SK-N-SH (cell line): Measurements from ENCODE around the gene TBC1D1. TPM values are rescaled to one million over a fixed set of nuclear protein-coding genes. Genes with fewer than 3 reads are reported as not detected.
A peak's percentile ranks its signal among the peaks of the same experiment; 100 is the strongest.

Experiments used
- CTCF ChIA-PET: fragments of 300-600, 350-600 bp; formaldehyde crosslinking; extraction: SDS; loops from one replicate; lab custom pipeline; 2021; lab: Yijun Ruan, JAX
- POLR2A ChIA-PET: fragments of 350-600 bp; sonication (Branson Sonifier 250); formaldehyde crosslinking; extraction: SDS; loops from one replicate; lab custom pipeline; 2020; ENCODE audit warnings: antibody characterized with exemption, inconsistent platforms; lab: Yijun Ruan, JAX
- DNase-seq: peaks from one replicate; pipeline ENCODE4 v3.0.0; 2012
- H2AFZ ChIP-seq: fragments of 200-600 bp; sonication (generic); 2 replicates; pipeline ENCODE4 v1.8.1; 2016; ENCODE audit warnings: antibody characterized with exemption, mild to moderate bottlenecking, low read depth
- H3F3A ChIP-seq: fragments of 200-600 bp; sonication (generic); replicated peaks from 2 replicates; pipeline ENCODE3; 2016; ENCODE audit warnings: antibody characterized with exemption, mild to moderate bottlenecking; ENCODE audit not compliant: insufficient read depth
- H3K27ac ChIP-seq, 2 experiments: fragments of 200-500 bp in 1 of 2; fragments of 200-600 bp in 1 of 2; sonication (Bioruptor generic) in 1 of 2; sonication (generic), shearing (Covaris generic) in 1 of 2; 2 replicates each; pipeline versions ENCODE4 v1.5.1 to v1.6.1; 2014 to 2016; ENCODE audit warnings: low read depth in 2 of 2, inconsistent platforms in 1 of 2, low read length in 1 of 2, mild to moderate bottlenecking in 1 of 2, mixed read lengths in 1 of 2
- H3K27me3 ChIP-seq: fragments of 200-600 bp; sonication (generic), shearing (Covaris generic); 2 replicates; pipeline ENCODE4 v1.6.1; 2016; ENCODE audit warnings: mixed run types; ENCODE audit not compliant: insufficient read depth
- H3K36me3 ChIP-seq, 2 experiments: fragments of 200-500 bp in 1 of 2; fragments of 200-600 bp in 1 of 2; sonication (Bioruptor generic) in 1 of 2; sonication (generic) in 1 of 2; replicated peaks in 1 of 2; 2 replicates each; pipeline versions ENCODE3 to v1.5.1; 2014 to 2016; ENCODE audit warnings: low read length in 1 of 2, mild to moderate bottlenecking in 1 of 2; ENCODE audit not compliant: insufficient read depth in 2 of 2, control insufficient read depth in 1 of 2
- H3K4me1 ChIP-seq, 2 experiments: fragments of 200-500 bp in 1 of 2; fragments of 200-600 bp in 1 of 2; sonication (Bioruptor generic) in 1 of 2; sonication (generic), shearing (Covaris generic) in 1 of 2; 2 replicates each; pipeline versions ENCODE4 v1.5.1 to v1.6.1; 2014 to 2016; ENCODE audit warnings: low read depth in 1 of 2, low read length in 1 of 2, mixed run types in 1 of 2; ENCODE audit not compliant: insufficient read depth in 2 of 2, control insufficient read depth in 1 of 2
- H3K4me2 ChIP-seq: fragments of 200-600 bp; sonication (generic), shearing (Covaris generic); 2 replicates; pipeline ENCODE4 v1.6.1; 2017; ENCODE audit warnings: mixed run types
- H3K4me3 ChIP-seq, 2 experiments: fragments of 200-500 bp in 1 of 2; fragments of 200-600 bp in 1 of 2; sonication (Bioruptor generic) in 1 of 2; sonication (generic), shearing (Covaris generic) in 1 of 2; 2 replicates each; pipeline versions ENCODE4 v1.5.1 to v1.8.1; 2014 to 2016; ENCODE audit warnings: low read depth in 2 of 2, inconsistent platforms in 1 of 2, low read length in 1 of 2, mild to moderate bottlenecking in 1 of 2, mixed read lengths in 1 of 2, moderate library complexity in 1 of 2
- H3K79me2 ChIP-seq: fragments of 200-600 bp; sonication (generic); 2 replicates; pipeline ENCODE4 v1.8.1; 2017; ENCODE audit warnings: mild to moderate bottlenecking; ENCODE audit not compliant: insufficient read depth
- H3K9ac ChIP-seq: fragments of 200-600 bp; sonication (generic); 2 replicates; pipeline ENCODE4 v1.6.1; 2017; ENCODE audit warnings: mixed run types
- H3K9me2 ChIP-seq: fragments of 200-600 bp; sonication (generic); 2 replicates; pipeline ENCODE4 v1.6.1; 2017; ENCODE audit warnings: mixed run types
- H3K9me3 ChIP-seq: fragments of 200-600 bp; sonication (generic); 2 replicates; pipeline ENCODE4 v1.6.1; 2017; ENCODE audit warnings: mixed run types, mild to moderate bottlenecking, moderate library complexity
- H4K20me1 ChIP-seq: fragments of 200-600 bp; sonication (generic); 2 replicates; pipeline ENCODE4 v1.6.1; 2017; ENCODE audit warnings: mild to moderate bottlenecking, mixed run types; ENCODE audit not compliant: insufficient read depth
- CHD2 ChIP-seq: fragments of 150-350 bp; IDR thresholded peaks from 2 replicates; pipeline ENCODE4 v1.6.1; 2018; ENCODE audit warnings: low read length; ENCODE audit not compliant: partially characterized antibody
- EP300 ChIP-seq, 2 experiments: IDR thresholded peaks; 2 replicates each; pipeline versions ENCODE4 v1.4.0 to v1.6.1; 2012; ENCODE audit warnings: borderline replicate concordance in 1 of 2, low read depth in 1 of 2, low read length in 1 of 2
- EZH2phosphoT487 ChIP-seq: fragments of 200-600 bp; sonication (generic); IDR thresholded peaks from 2 replicates; pipeline ENCODE4 v1.6.1; 2017; ENCODE audit warnings: low read depth, mixed run types, mild to moderate bottlenecking, antibody characterized with exemption, moderate library complexity, borderline replicate concordance
- FOSL2 ChIP-seq: IDR thresholded peaks from 2 replicates; pipeline ENCODE4 v1.4.0; 2012; ENCODE audit warnings: low read depth, mild to moderate bottlenecking, moderate library complexity, borderline replicate concordance
- GABPA ChIP-seq: IDR thresholded peaks from 2 replicates; pipeline ENCODE4 v1.4.0; 2012; ENCODE audit warnings: low read depth, mild to moderate bottlenecking
- GATA2 ChIP-seq: sonication (generic); formaldehyde crosslinking; IDR thresholded peaks from 2 replicates; pipeline ENCODE4 v1.5.0; 2020; ENCODE audit warnings: mild to moderate bottlenecking, missing genetic modification reagents
- IRF3 ChIP-seq: fragments of 150-350 bp; IDR thresholded peaks from 2 replicates; pipeline ENCODE4 v1.6.1; 2016; ENCODE audit warnings: mild to moderate bottlenecking, low read depth, low read length
- JUND ChIP-seq: IDR thresholded peaks from 2 replicates; pipeline ENCODE4 v1.4.0; 2012
- MAX ChIP-seq: IDR thresholded peaks from 2 replicates; pipeline ENCODE4 v1.4.0; 2012; ENCODE audit warnings: low read depth
- NRF1 ChIP-seq: IDR thresholded peaks from 2 replicates; pipeline ENCODE4 v1.6.1; 2012; ENCODE audit warnings: low read depth, mild to moderate bottlenecking, low read length
- PBX3 ChIP-seq: IDR thresholded peaks from 2 replicates; pipeline ENCODE4; 2012
- POLR2AphosphoS5 ChIP-seq: IDR thresholded peaks from 2 replicates; pipeline ENCODE4 v1.6.1; 2012; ENCODE audit warnings: low read depth, low read length
- RFX5 ChIP-seq: IDR thresholded peaks from 2 replicates; pipeline ENCODE4 v1.6.1; 2012; ENCODE audit warnings: mild to moderate bottlenecking, improper control_type of control experiment, low read length
- RXRA ChIP-seq: IDR thresholded peaks from 2 replicates; pipeline ENCODE4 v1.4.0; 2012; ENCODE audit warnings: low read depth, mild to moderate bottlenecking, borderline replicate concordance
- TAF1 ChIP-seq: IDR thresholded peaks from 2 replicates; pipeline ENCODE4 v1.6.1; 2012; ENCODE audit warnings: low read depth, mild to moderate bottlenecking, low read length, moderate library complexity, borderline replicate concordance
- TCF12 ChIP-seq: IDR thresholded peaks from 2 replicates; pipeline ENCODE4 v1.4.0; 2012
- TEAD4 ChIP-seq: IDR thresholded peaks from 2 replicates; pipeline ENCODE4 v1.4.0; 2012; ENCODE audit warnings: mild to moderate bottlenecking, borderline replicate concordance; ENCODE audit not compliant: insufficient read depth
- WGBS: methylation state at CpG from one replicate; pipeline ENCODE4 v1.1.6; 2017; ENCODE audit warnings: low lambda C conversion rate; 5-methylcytosine and 5-hydroxymethylcytosine counted together
- polyA plus RNA-seq, 3 experiments: library from polyadenylated mRNA; depleted of rRNA; stranded (reverse); fragments of >200 nt; gene quantifications; 2 replicates each; pipeline ENCODE4 v1.2.3, GENCODE V29; 2012

The TBC1D1 gene
- polyA plus RNA-seq, 1 of the 3 experiments (the other 2 are of a cell fraction): 29.8 TPM

GRCh38 chr4:38133711-38134480 is 243.0 kb downstream of the TBC1D1 start:
- Histone ChIP-seq H3K9me2 (no peaks in the 10 kb centered on the region), H3K27me3 (no peaks in the 10 kb centered on the region), H3K79me2 (no peaks in the 10 kb centered on the region), H3K27ac (peak overlapping the region in 1 of 2 experiments; percentile 40; a peak in 1 of 4 replicates), H3K9ac (no peak overlapping the region), H3K4me1 (peaks cover 8 to 11% of the 10 kb centered on the region in 2 experiments; a peak in 2 of 4 replicates), H2AFZ (no peak overlapping the region), H3F3A (peaks cover 6% of the 10 kb centered on the region), H3K4me3 (no peak overlapping the region), H3K36me3 (peaks cover 7 to 18% of the 10 kb centered on the region in 2 experiments), H3K4me2 (no peak overlapping the region), H3K9me3 (no peaks in the 10 kb centered on the region), H4K20me1 (no peaks in the 10 kb centered on the region)
- 86% methylated on average over 7 of the region's 7 CpGs for WGBS
- CTCF ChIA-PET: no interaction called here
- TF ChIP-seq TEAD4 (no peak), EZH2phosphoT487 (no peak), EP300 (IDR thresholded peaks at IDR 0.05; ENCODE audit: borderline replicate concordance in 1 of 2, low read depth in 1 of 2, low read length in 1 of 2) (0 out of 4 replicates have a peak, but pooled peaks of 1 of the 2 experiments have one; percentile 31), TCF12 (peak; percentile 67), FOSL2 (peak; percentile 39; the same call in 1 of the 2 replicates), POLR2AphosphoS5 (no peak), RXRA (no peak), TAF1 (no peak), PBX3 (peak; percentile 48), NRF1 (no peak), JUND (0 out of 2 replicates have a peak, but pooled peaks have one; percentile 21), GABPA (no peak), RFX5 (no peak)
- no peak for DNase-seq
- POLR2A ChIA-PET: interaction anchor here (0.6 kb wide), 1 partner anchor 75 kb away, joined by 3 read pairs; no protein-coding TSS in a partner anchor

GRCh38 chr4:38135201-38135600 is 244.3 kb downstream of the TBC1D1 start:
- POLR2A ChIA-PET: no interaction called here
- no peak overlapping the region for H2AFZ ChIP-seq
- no peaks in the 10 kb centered on the region for H3K9me2 ChIP-seq
- WGBS: 94% methylated on average over 8 of the region's 8 CpGs
- no peaks in the 10 kb centered on the region for H4K20me1 ChIP-seq
- no peak overlapping the region for H3K27ac ChIP-seq
- H3K36me3 ChIP-seq: peaks cover 7 to 18% of the 10 kb centered on the region in 2 experiments
- TF ChIP-seq GATA2 (CRISPR knock-in tag) (no peak), CHD2 (no peak), RFX5 (no peak), IRF3 (no peak), POLR2AphosphoS5 (no peak), TEAD4 (no peak), PBX3 (no peak), MAX (no peak), EP300 (IDR thresholded peaks at IDR 0.05; ENCODE audit: borderline replicate concordance in 1 of 2, low read depth in 1 of 2, low read length in 1 of 2) (no peak)
- no peaks in the 10 kb centered on the region for H3K27me3 ChIP-seq
- H3K4me2 ChIP-seq: no peak overlapping the region
- peaks cover 6% of the 10 kb centered on the region for H3F3A ChIP-seq
- no peaks in the 10 kb centered on the region for H3K9me3 ChIP-seq
- no peak for DNase-seq
- peaks cover 8 to 11% of the 10 kb centered on the region in 2 experiments; a peak in 2 of 4 replicates for H3K4me1 ChIP-seq
- CTCF ChIA-PET: no interaction called here
- no peak overlapping the region for H3K4me3 ChIP-seq
- H3K9ac ChIP-seq: no peak overlapping the region
- H3K79me2 ChIP-seq: no peaks in the 10 kb centered on the region
